Panc1 (cell line): Measurements from ENCODE around the gene NMRAL1. TPM values are rescaled to one million over a fixed set of nuclear protein-coding genes. Genes with fewer than 3 reads are reported as not detected.

Experiments used
- ATAC-seq: fragments of 200-7000 bp; cut with Tn5 transposase; 2 replicates; pipeline ENCODE4 v1.9.1; 2020; ENCODE audit warnings: mild to moderate bottlenecking, moderate library complexity
- BruUV-seq: library from RNA; stranded (reverse); fragments of 400-500 nt; replicated peaks from 2 replicates; lab custom pipeline; 2021; lab: Mats Ljungman, UMichigan
- CTCF ChIA-PET: fragments of 300-600 bp; sonication (Branson Sonifier 250); formaldehyde crosslinking; loops from one replicate; lab custom pipeline; 2022; ENCODE audit warnings: antibody characterized with exemption; lab: Charles Lee
- POLR2A ChIA-PET: fragments of 300-600 bp; sonication (Branson Sonifier 250); formaldehyde crosslinking; loops from one replicate; lab custom pipeline; 2022; ENCODE audit warnings: antibody characterized with exemption; lab: Charles Lee
- DNase-seq: peaks from one replicate; pipeline ENCODE4 v3.0.0-alpha.2; 2010; ENCODE audit warnings: low read depth, low spot score
- H3K27ac ChIP-seq: 2 replicates; pipeline ENCODE4 v1.5.1; 2011; ENCODE audit warnings: mild to moderate bottlenecking, low read length, inconsistent platforms
- H3K27me3 ChIP-seq: fragments of 200-500 bp; sonication (Bioruptor generic); 2 replicates; pipeline ENCODE4 v1.6.0; 2014; ENCODE audit warnings: low read length, inconsistent platforms; ENCODE audit not compliant: control insufficient read depth, insufficient read depth
- H3K36me3 ChIP-seq: fragments of 200-500 bp; sonication (Bioruptor generic); 2 replicates; pipeline ENCODE4 v1.5.1; 2014; ENCODE audit warnings: inconsistent platforms, mild to moderate bottlenecking, low read length, moderate library complexity; ENCODE audit not compliant: control insufficient read depth, insufficient read depth
- H3K4me1 ChIP-seq: 2 replicates; pipeline ENCODE4 v1.5.1; 2011; ENCODE audit warnings: inconsistent platforms, mild to moderate bottlenecking, low read length, moderate library complexity; ENCODE audit not compliant: control insufficient read depth, insufficient read depth
- H3K4me3 ChIP-seq, 2 experiments: 2 replicates each; pipeline ENCODE4 v1.5.1; 2011 to 2012; ENCODE audit warnings: low read depth in 2 of 2, low read length in 2 of 2, mild to moderate bottlenecking in 2 of 2, inconsistent platforms in 1 of 2, moderate library complexity in 1 of 2
- H3K9me3 ChIP-seq: fragments of 200-500 bp; sonication (Bioruptor generic); 2 replicates; pipeline ENCODE4 v1.5.1; 2014; ENCODE audit warnings: low read depth, mild to moderate bottlenecking, inconsistent platforms, low read length, moderate library complexity; ENCODE audit not compliant: control insufficient read depth, insufficient read depth
- POLR2AphosphoS5 ChIP-seq: IDR thresholded peaks from 2 replicates; pipeline ENCODE4 v1.6.1; 2012; ENCODE audit warnings: mild to moderate bottlenecking, low read depth, low read length, moderate library complexity
- SIN3A ChIP-seq: IDR thresholded peaks from 2 replicates; pipeline ENCODE4 v1.6.1; 2012; ENCODE audit warnings: low read depth, mild to moderate bottlenecking, low read length, moderate library complexity, borderline replicate concordance; ENCODE audit not compliant: insufficient read depth
- TCF7L2 ChIP-seq: IDR thresholded peaks from 2 replicates; pipeline ENCODE4 v1.6.1; 2011; ENCODE audit warnings: mild to moderate bottlenecking, low read depth, low read length, inconsistent platforms
- in situ Hi-C: cut with HindIII; loops from 2 replicates; pipeline ENCODE4 v1.10.0; 2016; ENCODE audit warnings: low sequenced_read_pairs, low pct_unique_long_range_greater_than_20kb
- intact Hi-C: fragments of 100-400 bp; cut with micrococcal nuclease; formaldehyde crosslinking; loops from one replicate; pipeline ENCODE4 v1.10.0; 2022; ENCODE audit not compliant: unreplicated experiment
- total RNA-seq: library from RNA; stranded (reverse); gene quantifications from one replicate; pipeline ENCODE4 v1.2.1, GENCODE V29; 2021; ENCODE audit not compliant: unreplicated experiment
- TF ChIP-seq, protein P1 (sequence below), 2 experiments: IDR thresholded peaks; 2 replicates each; pipeline ENCODE4 v1.6.1; 2011 to 2012; ENCODE audit warnings: low read depth in 2 of 2, control low read depth in 1 of 2, low read length in 1 of 2, mild to moderate bottlenecking in 1 of 2, moderate library complexity in 1 of 2; ENCODE audit not compliant: insufficient read depth in 1 of 2
- TF ChIP-seq, protein P2 (sequence below): fragments of 450-650 bp; IDR thresholded peaks from 2 replicates; pipeline ENCODE4 v1.5.1; 2017; ENCODE audit warnings: mild to moderate bottlenecking

Gene NMRAL1
- total RNA-seq, 1 experiment from 2014 or later: 109 TPM

GRCh38 chr16:4443271-4443670 lies 31.2 kb downstream of the NMRAL1 start:
- peaks cover 40% of the 10 kb centered on the region for H3K36me3 ChIP-seq
- ATAC-seq: no peak
- no peaks in the 10 kb centered on the region for H3K27me3 ChIP-seq
- CTCF ChIA-PET: no interaction called here
- in situ Hi-C loops: no loop called here
- H3K9me3 ChIP-seq: no peaks in the 10 kb centered on the region
- no peak for DNase-seq
- BruUV-seq: no TSS peak
- POLR2A ChIA-PET: no interaction called here
- no peak overlapping the region for H3K27ac ChIP-seq
- no peak overlapping the region for H3K4me3 ChIP-seq
- TF ChIP-seq, protein P1, sequence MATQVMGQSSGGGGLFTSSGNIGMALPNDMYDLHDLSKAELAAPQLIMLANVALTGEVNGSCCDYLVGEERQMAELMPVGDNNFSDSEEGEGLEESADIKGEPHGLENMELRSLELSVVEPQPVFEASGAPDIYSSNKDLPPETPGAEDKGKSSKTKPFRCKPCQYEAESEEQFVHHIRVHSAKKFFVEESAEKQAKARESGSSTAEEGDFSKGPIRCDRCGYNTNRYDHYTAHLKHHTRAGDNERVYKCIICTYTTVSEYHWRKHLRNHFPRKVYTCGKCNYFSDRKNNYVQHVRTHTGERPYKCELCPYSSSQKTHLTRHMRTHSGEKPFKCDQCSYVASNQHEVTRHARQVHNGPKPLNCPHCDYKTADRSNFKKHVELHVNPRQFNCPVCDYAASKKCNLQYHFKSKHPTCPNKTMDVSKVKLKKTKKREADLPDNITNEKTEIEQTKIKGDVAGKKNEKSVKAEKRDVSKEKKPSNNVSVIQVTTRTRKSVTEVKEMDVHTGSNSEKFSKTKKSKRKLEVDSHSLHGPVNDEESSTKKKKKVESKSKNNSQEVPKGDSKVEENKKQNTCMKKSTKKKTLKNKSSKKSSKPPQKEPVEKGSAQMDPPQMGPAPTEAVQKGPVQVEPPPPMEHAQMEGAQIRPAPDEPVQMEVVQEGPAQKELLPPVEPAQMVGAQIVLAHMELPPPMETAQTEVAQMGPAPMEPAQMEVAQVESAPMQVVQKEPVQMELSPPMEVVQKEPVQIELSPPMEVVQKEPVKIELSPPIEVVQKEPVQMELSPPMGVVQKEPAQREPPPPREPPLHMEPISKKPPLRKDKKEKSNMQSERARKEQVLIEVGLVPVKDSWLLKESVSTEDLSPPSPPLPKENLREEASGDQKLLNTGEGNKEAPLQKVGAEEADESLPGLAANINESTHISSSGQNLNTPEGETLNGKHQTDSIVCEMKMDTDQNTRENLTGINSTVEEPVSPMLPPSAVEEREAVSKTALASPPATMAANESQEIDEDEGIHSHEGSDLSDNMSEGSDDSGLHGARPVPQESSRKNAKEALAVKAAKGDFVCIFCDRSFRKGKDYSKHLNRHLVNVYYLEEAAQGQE (IDR thresholded peaks at IDR 0.05; ENCODE audit: insufficient read depth in 1 of 2, low read depth in 2 of 2, low read length in 1 of 2): no peak
- TF ChIP-seq TCF7L2: no peak
- TF ChIP-seq, protein P2, sequence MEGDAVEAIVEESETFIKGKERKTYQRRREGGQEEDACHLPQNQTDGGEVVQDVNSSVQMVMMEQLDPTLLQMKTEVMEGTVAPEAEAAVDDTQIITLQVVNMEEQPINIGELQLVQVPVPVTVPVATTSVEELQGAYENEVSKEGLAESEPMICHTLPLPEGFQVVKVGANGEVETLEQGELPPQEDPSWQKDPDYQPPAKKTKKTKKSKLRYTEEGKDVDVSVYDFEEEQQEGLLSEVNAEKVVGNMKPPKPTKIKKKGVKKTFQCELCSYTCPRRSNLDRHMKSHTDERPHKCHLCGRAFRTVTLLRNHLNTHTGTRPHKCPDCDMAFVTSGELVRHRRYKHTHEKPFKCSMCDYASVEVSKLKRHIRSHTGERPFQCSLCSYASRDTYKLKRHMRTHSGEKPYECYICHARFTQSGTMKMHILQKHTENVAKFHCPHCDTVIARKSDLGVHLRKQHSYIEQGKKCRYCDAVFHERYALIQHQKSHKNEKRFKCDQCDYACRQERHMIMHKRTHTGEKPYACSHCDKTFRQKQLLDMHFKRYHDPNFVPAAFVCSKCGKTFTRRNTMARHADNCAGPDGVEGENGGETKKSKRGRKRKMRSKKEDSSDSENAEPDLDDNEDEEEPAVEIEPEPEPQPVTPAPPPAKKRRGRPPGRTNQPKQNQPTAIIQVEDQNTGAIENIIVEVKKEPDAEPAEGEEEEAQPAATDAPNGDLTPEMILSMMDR: no peak
- TF ChIP-seq POLR2AphosphoS5: no peak
- no peak for TF ChIP-seq SIN3A
- no peaks in the 10 kb centered on the region for H3K4me1 ChIP-seq
- intact Hi-C loops: no loop called here

DNA sequence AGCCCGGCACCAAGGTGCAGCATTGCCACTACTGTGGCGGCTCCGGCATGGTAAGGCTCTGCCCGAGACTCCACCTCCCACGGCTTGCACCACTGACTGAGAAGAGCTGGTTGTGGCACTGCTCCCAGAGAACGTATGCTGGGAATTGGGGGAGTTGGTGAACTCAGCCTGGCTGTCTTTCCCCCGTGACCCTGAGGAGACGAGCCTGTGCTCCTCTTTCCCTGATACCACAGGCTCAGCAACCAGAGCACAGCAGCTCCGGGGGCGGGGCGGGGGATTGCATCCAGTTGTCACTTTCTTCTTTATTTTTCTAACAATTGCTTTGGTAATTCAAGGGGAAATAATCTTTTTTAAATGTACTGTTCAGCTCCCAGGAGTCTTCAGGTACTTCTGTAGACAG lies 32.1 kb downstream of the NMRAL1 start:
- H3K9me3 ChIP-seq: no peaks in the 10 kb centered on the region
- H3K36me3 ChIP-seq: peaks cover 46% of the 10 kb centered on the region
- BruUV-seq: no TSS peak
- no peak overlapping the region for H3K4me3 ChIP-seq
- no peaks in the 10 kb centered on the region for H3K27me3 ChIP-seq
- in situ Hi-C loops (no loop called here), intact Hi-C loops (no loop called here)
- no peak overlapping the region for H3K27ac ChIP-seq
- ChIA-PET POLR2A (no interaction called here), CTCF (no interaction called here)
- ATAC-seq: no peak
- no peak for DNase-seq
- H3K4me1 ChIP-seq: no peaks in the 10 kb centered on the region
- TF ChIP-seq TCF7L2 (no peak), SIN3A (no peak), POLR2AphosphoS5 (no peak)
- TF ChIP-seq, protein P2: no peak
- TF ChIP-seq, protein P1 (IDR thresholded peaks at IDR 0.05; ENCODE audit: insufficient read depth in 1 of 2, low read depth in 2 of 2, low read length in 1 of 2): no peak
